ENCODE data around the gene NSUN2. TPM values are rescaled to one million over a fixed set of nuclear protein-coding genes. Genes with fewer than 3 reads are reported as not detected.

Gene NSUN2
- total and polyA plus RNA-seq, 2 of the 4 experiments (the other 2 are of a cell fraction) = 51.1 to 61.1 TPM

- WGBS, 2 experiments (ENCODE audit: extremely low coverage in 2 of 2, insufficient read length in 1 of 2) = 0% methylated on average over 1 of the region's 12 CpGs; no CpG with 5 or more reads in 1 of the 2 experiments
- H3K27me3 ChIP-seq (ENCODE audit: control insufficient read depth, insufficient read depth, low read length) = no peaks in the 10 kb centered on the region; the same call in 1 of the 2 replicates
- no peaks in the 10 kb centered on the region for H4K20me1 ChIP-seq (ENCODE audit: insufficient read depth, low read length)
- H3K4me3 ChIP-seq (ENCODE audit: insufficient read depth, low read depth, low read length) = no peak overlapping the region
- H2BK120ac ChIP-seq (ENCODE audit: low read depth, low read length) = no peak overlapping the region
- no peak overlapping the region for H2AFZ ChIP-seq (replicated peaks; ENCODE audit: low read length, poor library complexity)
- no peak overlapping the region for H3K56ac ChIP-seq (ENCODE audit: extremely low read depth, insufficient read depth, low read length)
- in situ Hi-C loops (cut with MboI; ENCODE audit: low sequenced_read_pairs) (no loop called here), intact Hi-C loops (cut with micrococcal nuclease) (no loop called here), dilution Hi-C loops (cut with HindIII; ENCODE audit: low sequenced_read_pairs, unreplicated experiment) (no loop called here)
- H4K91ac ChIP-seq (ENCODE audit: insufficient read depth, low read depth, low read length) = no peak overlapping the region
- no peak for DNase-seq
- no TSS peak for BruUV-seq (replicated peaks)
- no peak overlapping the region for H4K5ac ChIP-seq (ENCODE audit: low read depth, low read length)
- no peak for ATAC-seq (ENCODE audit: low read depth)
- no peaks in the 10 kb centered on the region for H3K9me3 ChIP-seq (ENCODE audit: control insufficient read depth, insufficient read depth, low read length)
- H3K79me1 ChIP-seq (ENCODE audit: low read depth in 1 of 2, low read length in 2 of 2) = no peaks in the 10 kb centered on the region
- no peak overlapping the region for H3K9ac ChIP-seq (ENCODE audit: low read depth, low read length)
- H3K4me1 ChIP-seq (ENCODE audit: control insufficient read depth, insufficient read depth, low read length) = no peaks in the 10 kb centered on the region
- no peak overlapping the region for H3K4me2 ChIP-seq (ENCODE audit: low read depth, low read length)
- no peaks in the 10 kb centered on the region for H3K9me1 ChIP-seq (ENCODE audit: insufficient read depth, low read length)
- no peak overlapping the region for H2BK5ac ChIP-seq (ENCODE audit: low read depth, low read length, poor library complexity, severe bottlenecking)
- no peak overlapping the region for H2AK5ac ChIP-seq (ENCODE audit: low read depth, low read length)
- TF ChIP-seq, protein P1, sequence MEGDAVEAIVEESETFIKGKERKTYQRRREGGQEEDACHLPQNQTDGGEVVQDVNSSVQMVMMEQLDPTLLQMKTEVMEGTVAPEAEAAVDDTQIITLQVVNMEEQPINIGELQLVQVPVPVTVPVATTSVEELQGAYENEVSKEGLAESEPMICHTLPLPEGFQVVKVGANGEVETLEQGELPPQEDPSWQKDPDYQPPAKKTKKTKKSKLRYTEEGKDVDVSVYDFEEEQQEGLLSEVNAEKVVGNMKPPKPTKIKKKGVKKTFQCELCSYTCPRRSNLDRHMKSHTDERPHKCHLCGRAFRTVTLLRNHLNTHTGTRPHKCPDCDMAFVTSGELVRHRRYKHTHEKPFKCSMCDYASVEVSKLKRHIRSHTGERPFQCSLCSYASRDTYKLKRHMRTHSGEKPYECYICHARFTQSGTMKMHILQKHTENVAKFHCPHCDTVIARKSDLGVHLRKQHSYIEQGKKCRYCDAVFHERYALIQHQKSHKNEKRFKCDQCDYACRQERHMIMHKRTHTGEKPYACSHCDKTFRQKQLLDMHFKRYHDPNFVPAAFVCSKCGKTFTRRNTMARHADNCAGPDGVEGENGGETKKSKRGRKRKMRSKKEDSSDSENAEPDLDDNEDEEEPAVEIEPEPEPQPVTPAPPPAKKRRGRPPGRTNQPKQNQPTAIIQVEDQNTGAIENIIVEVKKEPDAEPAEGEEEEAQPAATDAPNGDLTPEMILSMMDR (conservative IDR thresholded peaks at IDR 0.05; ENCODE audit: low read depth, low read length) = no peak
- TF ChIP-seq USF2 (IDR thresholded peaks at IDR 0.05; ENCODE audit: low read depth, low read length) (no peak), ELK1 (IDR thresholded peaks at IDR 0.05; ENCODE audit: borderline replicate concordance, low read depth, low read length) (no peak), MAZ (IDR thresholded peaks at IDR 0.05; ENCODE audit: borderline replicate concordance, low read depth, low read length) (no peak), RAD21 (IDR thresholded peaks at IDR 0.05; ENCODE audit: low read length) (no peak)
- no peaks in the 10 kb centered on the region for H3K36me3 ChIP-seq (ENCODE audit: control insufficient read depth, insufficient read depth, low read length)
- no peak overlapping the region for H2BK20ac ChIP-seq (ENCODE audit: low read depth, low read length)
- H3K14ac ChIP-seq (replicated peaks; ENCODE audit: low read depth, low read length) = no peak overlapping the region
- POLR2A ChIA-PET (ENCODE audit: unreplicated experiment) = no interaction called here
- no peak overlapping the region for H4K8ac ChIP-seq (ENCODE audit: low read depth in 2 of 2, low read length in 2 of 2)
- no peak overlapping the region for H3K23ac ChIP-seq (ENCODE audit: low read depth, low read length)
- no peak overlapping the region for H3K27ac ChIP-seq (ENCODE audit: insufficient read depth, low read length)
- no peak overlapping the region for H2BK15ac ChIP-seq (ENCODE audit: low read depth, low read length)
- CTCF ChIA-PET = no interaction called here
- H3K18ac ChIP-seq (ENCODE audit: low read depth, low read length) = no peak overlapping the region
- H2AK9ac ChIP-seq (replicated peaks; ENCODE audit: low read depth, low read length, poor library complexity) = no peak overlapping the region
- H3K4ac ChIP-seq (ENCODE audit: low read depth, low read length) = no peak overlapping the region
Observed at GRCh38 chr5:6573651-6574101, 59.2 kb downstream of the NSUN2 start.
